Measurements from ENCODE around the gene GPR55.

- TF ChIP-seq, protein P1, sequence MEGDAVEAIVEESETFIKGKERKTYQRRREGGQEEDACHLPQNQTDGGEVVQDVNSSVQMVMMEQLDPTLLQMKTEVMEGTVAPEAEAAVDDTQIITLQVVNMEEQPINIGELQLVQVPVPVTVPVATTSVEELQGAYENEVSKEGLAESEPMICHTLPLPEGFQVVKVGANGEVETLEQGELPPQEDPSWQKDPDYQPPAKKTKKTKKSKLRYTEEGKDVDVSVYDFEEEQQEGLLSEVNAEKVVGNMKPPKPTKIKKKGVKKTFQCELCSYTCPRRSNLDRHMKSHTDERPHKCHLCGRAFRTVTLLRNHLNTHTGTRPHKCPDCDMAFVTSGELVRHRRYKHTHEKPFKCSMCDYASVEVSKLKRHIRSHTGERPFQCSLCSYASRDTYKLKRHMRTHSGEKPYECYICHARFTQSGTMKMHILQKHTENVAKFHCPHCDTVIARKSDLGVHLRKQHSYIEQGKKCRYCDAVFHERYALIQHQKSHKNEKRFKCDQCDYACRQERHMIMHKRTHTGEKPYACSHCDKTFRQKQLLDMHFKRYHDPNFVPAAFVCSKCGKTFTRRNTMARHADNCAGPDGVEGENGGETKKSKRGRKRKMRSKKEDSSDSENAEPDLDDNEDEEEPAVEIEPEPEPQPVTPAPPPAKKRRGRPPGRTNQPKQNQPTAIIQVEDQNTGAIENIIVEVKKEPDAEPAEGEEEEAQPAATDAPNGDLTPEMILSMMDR (IDR thresholded peaks at IDR 0.05): no peak
- TF ChIP-seq EZH2phosphoT487 (IDR thresholded peaks at IDR 0.05): no peak
- no peak for TF ChIP-seq EZH2 (IDR thresholded peaks at IDR 0.05)
Measured at GRCh38 chr2:230928701-230929380, 3.8 kb upstream of the GPR55 start.

Measured in neural progenitor cell (in vitro differentiated cells).